ENCODE results near the gene CDKN2A.

DNA sequence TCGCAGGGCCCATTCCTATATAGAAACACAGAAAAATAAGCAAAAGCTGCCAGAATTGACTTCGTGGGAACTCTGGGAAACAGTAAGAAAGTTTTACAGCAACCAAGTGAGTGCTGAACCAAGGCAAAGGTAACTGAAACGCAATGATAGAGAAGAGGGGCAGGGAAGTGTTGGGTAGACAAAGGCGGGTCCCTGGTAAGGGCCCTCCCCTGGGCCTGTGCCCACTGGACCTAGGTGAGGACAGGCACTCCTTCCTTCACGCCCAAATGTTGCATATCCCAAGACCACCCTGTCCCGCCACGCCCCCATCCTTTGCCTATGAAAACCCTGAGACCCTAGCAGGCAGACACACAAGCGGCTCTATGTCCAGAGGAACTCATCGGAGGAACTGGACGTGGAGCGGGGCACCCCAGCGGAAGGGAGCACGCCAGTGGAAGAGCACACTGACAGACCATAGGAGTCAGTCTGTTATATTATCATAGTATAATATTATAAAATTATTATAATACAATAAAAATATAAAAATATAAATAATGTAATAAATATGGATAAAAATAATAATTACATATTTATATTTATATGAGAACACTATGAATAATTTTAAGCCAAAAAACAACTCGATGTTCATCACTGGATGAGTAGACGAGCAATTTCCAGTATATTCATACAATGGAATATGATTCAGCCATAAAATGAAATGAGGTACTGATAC lies 27.9 kb downstream of the CDKN2A start:
- TF ChIP-seq, protein P1, sequence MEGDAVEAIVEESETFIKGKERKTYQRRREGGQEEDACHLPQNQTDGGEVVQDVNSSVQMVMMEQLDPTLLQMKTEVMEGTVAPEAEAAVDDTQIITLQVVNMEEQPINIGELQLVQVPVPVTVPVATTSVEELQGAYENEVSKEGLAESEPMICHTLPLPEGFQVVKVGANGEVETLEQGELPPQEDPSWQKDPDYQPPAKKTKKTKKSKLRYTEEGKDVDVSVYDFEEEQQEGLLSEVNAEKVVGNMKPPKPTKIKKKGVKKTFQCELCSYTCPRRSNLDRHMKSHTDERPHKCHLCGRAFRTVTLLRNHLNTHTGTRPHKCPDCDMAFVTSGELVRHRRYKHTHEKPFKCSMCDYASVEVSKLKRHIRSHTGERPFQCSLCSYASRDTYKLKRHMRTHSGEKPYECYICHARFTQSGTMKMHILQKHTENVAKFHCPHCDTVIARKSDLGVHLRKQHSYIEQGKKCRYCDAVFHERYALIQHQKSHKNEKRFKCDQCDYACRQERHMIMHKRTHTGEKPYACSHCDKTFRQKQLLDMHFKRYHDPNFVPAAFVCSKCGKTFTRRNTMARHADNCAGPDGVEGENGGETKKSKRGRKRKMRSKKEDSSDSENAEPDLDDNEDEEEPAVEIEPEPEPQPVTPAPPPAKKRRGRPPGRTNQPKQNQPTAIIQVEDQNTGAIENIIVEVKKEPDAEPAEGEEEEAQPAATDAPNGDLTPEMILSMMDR (IDR thresholded peaks at IDR 0.05; ENCODE audit: insufficient read depth, low read length) = no peak
- TF ChIP-seq, protein P2, sequence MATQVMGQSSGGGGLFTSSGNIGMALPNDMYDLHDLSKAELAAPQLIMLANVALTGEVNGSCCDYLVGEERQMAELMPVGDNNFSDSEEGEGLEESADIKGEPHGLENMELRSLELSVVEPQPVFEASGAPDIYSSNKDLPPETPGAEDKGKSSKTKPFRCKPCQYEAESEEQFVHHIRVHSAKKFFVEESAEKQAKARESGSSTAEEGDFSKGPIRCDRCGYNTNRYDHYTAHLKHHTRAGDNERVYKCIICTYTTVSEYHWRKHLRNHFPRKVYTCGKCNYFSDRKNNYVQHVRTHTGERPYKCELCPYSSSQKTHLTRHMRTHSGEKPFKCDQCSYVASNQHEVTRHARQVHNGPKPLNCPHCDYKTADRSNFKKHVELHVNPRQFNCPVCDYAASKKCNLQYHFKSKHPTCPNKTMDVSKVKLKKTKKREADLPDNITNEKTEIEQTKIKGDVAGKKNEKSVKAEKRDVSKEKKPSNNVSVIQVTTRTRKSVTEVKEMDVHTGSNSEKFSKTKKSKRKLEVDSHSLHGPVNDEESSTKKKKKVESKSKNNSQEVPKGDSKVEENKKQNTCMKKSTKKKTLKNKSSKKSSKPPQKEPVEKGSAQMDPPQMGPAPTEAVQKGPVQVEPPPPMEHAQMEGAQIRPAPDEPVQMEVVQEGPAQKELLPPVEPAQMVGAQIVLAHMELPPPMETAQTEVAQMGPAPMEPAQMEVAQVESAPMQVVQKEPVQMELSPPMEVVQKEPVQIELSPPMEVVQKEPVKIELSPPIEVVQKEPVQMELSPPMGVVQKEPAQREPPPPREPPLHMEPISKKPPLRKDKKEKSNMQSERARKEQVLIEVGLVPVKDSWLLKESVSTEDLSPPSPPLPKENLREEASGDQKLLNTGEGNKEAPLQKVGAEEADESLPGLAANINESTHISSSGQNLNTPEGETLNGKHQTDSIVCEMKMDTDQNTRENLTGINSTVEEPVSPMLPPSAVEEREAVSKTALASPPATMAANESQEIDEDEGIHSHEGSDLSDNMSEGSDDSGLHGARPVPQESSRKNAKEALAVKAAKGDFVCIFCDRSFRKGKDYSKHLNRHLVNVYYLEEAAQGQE (IDR thresholded peaks at IDR 0.05; ENCODE audit: insufficient replicate concordance, low read depth) = no peak
- TF ChIP-seq POLR2AphosphoS5 (IDR thresholded peaks at IDR 0.05; ENCODE audit: low read depth) = no peak
- TF ChIP-seq SPI1 (IDR thresholded peaks at IDR 0.05; ENCODE audit: borderline replicate concordance, low read depth) = no peak
- TF ChIP-seq GABPA (IDR thresholded peaks at IDR 0.05; ENCODE audit: low read depth) = no peak
